ENCODE measurements around the gene LUC7L.
"Not testable (repeated sequence)": the region's sequence is repeated elsewhere in the genome, so short reads cannot be mapped to it uniquely, and the experiment has no call there.

LUC7L gene

DNA sequence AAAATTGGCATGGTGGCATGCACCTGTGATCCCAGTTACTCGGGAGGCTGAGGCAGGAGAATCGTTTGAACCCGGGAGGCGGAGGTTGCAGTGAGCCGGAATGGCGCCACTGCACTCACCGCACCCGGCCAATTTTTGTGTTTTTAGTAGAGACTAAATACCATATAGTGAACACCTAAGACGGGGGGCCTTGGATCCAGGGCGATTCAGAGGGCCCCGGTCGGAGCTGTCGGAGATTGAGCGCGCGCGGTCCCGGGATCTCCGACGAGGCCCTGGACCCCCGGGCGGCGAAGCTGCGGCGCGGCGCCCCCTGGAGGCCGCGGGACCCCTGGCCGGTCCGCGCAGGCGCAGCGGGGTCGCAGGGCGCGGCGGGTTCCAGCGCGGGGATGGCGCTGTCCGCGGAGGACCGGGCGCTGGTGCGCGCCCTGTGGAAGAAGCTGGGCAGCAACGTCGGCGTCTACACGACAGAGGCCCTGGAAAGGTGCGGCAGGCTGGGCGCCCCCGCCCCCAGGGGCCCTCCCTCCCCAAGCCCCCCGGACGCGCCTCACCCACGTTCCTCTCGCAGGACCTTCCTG lies 49.1 kb downstream of the LUC7L start, which contains the start of gene HBQ1:
Gene HBQ1, plus strand, starts transcription at position 359 of the 575 bp plus-strand sequence. Its CDS starts 28 bp downstream, at position 387.
- TF ChIP-seq, protein P1, sequence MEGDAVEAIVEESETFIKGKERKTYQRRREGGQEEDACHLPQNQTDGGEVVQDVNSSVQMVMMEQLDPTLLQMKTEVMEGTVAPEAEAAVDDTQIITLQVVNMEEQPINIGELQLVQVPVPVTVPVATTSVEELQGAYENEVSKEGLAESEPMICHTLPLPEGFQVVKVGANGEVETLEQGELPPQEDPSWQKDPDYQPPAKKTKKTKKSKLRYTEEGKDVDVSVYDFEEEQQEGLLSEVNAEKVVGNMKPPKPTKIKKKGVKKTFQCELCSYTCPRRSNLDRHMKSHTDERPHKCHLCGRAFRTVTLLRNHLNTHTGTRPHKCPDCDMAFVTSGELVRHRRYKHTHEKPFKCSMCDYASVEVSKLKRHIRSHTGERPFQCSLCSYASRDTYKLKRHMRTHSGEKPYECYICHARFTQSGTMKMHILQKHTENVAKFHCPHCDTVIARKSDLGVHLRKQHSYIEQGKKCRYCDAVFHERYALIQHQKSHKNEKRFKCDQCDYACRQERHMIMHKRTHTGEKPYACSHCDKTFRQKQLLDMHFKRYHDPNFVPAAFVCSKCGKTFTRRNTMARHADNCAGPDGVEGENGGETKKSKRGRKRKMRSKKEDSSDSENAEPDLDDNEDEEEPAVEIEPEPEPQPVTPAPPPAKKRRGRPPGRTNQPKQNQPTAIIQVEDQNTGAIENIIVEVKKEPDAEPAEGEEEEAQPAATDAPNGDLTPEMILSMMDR (IDR thresholded peaks at IDR 0.05; ENCODE audit: low read depth, low read length, missing control alignments): no peak
- H3K4me3 ChIP-seq (ENCODE audit: low read depth, low read length): peak within 1 kb of the TSS; percentile 15; the same call in 1 of the 2 replicates
- no peak for DNase-seq (ENCODE audit: low read depth)

DNA sequence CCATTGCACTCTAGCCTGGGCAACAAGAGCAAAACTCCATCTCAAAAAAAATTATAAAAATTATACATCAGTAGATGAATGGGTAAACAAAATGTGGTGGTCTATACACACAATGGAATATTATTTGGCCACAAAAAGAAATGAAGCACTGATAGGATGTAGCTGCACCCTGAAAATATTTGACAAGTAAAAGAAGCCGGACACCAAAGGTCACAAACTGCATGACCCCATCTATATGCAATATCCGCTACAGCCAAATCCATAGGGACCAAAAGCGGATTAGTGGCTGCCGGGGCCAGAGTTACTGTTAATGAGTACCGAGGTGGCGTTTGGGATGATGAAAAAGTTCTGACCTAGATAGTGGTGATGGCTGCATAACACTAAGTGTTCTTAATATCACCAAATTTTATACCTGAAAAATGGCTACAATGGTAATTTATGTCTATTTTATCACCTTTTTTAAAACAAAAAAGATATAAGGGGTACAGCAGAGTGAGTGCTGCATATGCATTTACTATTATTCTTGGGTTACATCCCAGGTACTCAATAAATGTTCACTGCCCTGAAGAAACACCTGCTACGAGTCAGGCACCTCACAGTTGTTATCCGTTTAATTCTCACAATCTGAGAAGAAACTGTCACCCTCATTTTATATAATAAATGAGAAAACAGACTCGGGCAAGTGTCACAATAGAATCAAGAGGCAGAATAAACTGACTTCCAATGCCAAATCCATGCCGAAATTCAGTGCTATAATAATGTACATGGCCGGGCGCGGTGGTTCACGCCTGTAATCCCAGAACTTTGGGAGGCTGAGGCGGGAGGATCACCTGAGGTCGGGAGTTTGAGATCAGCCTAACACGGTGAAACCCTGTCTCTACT lies 49.8 kb downstream of the LUC7L start:
- TF ChIP-seq, protein P1 (IDR thresholded peaks at IDR 0.05; ENCODE audit: low read depth, low read length, missing control alignments): no peak
- no peak overlapping the region for H3K4me3 ChIP-seq (ENCODE audit: low read depth, low read length)
- no peak for DNase-seq (ENCODE audit: low read depth)

DNA sequence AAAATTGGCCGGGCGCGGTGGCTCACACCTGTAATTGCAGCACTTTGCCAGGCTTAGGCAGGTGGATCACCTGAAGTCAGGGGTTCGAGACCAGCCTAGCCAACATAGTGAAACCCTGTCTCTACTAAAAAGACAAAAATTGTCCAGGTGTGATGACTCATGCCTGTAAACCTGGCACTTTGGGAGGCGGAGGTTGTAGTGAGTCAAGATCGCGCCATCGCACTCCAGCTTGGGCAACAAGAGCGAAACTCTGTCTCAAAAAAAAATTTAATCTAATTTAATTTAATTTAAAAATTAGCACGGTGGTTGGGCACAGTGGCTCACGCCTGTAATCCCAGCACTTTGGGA lies 50.6 kb downstream of the LUC7L start:
- no peak overlapping the region for H3K4me3 ChIP-seq (ENCODE audit: low read depth, low read length)
- TF ChIP-seq, protein P1 (IDR thresholded peaks at IDR 0.05; ENCODE audit: low read depth, low read length, missing control alignments): no peak
- DNase-seq (ENCODE audit: low read depth): no peak

DNA sequence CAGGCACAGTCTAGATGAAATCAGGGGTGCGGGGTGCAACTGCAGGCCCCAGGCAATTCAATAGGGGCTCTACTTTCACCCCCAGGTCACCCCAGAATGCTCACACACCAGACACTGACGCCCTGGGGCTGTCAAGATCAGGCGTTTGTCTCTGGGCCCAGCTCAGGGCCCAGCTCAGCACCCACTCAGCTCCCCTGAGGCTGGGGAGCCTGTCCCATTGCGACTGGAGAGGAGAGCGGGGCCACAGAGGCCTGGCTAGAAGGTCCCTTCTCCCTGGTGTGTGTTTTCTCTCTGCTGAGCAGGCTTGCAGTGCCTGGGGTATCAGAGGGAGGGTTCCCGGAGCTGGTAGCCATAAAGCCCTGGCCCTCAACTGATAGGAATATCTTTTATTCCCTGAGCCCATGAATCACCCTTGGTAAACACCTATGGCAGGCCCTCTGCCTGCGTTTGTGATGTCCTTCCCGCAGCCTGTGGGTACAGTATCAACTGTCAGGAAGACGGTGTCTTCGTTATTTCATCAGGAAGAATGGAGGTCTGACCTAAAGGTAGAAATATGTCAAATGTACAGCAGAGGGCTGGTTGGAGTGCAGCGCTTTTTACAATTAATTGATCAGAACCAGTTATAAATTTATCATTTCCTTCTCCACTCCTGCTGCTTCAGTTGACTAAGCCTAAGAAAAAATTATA lies 51.1 kb downstream of the LUC7L start:
- H3K4me3 ChIP-seq (ENCODE audit: low read depth, low read length): no peak overlapping the region
- no peak for DNase-seq (ENCODE audit: low read depth)
- TF ChIP-seq, protein P1 (IDR thresholded peaks at IDR 0.05; ENCODE audit: low read depth, low read length, missing control alignments): no peak

DNA sequence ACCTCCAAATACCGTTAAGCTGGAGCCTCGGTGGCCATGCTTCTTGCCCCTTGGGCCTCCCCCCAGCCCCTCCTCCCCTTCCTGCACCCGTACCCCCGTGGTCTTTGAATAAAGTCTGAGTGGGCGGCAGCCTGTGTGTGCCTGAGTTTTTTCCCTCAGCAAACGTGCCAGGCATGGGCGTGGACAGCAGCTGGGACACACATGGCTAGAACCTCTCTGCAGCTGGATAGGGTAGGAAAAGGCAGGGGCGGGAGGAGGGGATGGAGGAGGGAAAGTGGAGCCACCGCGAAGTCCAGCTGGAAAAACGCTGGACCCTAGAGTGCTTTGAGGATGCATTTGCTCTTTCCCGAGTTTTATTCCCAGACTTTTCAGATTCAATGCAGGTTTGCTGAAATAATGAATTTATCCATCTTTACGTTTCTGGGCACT lies 51.8 kb downstream of the LUC7L start:
- no peak for DNase-seq (ENCODE audit: low read depth)
- TF ChIP-seq, protein P1 (IDR thresholded peaks at IDR 0.05; ENCODE audit: low read depth, low read length, missing control alignments): no peak
- H3K4me3 ChIP-seq (ENCODE audit: low read depth, low read length): no peak overlapping the region

DNA sequence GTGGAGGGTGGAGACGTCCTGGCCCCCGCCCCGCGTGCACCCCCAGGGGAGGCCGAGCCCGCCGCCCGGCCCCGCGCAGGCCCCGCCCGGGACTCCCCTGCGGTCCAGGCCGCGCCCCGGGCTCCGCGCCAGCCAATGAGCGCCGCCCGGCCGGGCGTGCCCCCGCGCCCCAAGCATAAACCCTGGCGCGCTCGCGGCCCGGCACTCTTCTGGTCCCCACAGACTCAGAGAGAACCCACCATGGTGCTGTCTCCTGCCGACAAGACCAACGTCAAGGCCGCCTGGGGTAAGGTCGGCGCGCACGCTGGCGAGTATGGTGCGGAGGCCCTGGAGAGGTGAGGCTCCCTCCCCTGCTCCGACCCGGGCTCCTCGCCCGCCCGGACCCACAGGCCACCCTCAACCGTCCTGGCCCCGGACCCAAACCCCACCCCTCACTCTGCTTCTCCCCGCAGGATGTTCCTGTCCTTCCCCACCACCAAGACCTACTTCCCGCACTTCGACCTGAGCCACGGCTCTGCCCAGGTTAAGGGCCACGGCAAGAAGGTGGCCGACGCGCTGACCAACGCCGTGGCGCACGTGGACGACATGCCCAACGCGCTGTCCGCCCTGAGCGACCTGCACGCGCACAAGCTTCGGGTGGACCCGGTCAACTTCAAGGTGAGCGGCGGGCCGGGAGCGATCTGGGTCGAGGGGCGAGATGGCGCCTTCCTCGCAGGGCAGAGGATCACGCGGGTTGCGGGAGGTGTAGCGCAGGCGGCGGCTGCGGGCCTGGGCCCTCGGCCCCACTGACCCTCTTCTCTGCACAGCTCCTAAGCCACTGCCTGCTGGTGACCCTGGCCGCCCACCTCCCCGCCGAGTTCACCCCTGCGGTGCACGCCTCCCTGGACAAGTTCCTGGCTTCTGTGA lies 52.5 kb downstream of the LUC7L start, which contains the start of gene HBA1:
Gene HBA1, plus strand, starts transcription at position 204 of the 906 bp plus-strand sequence. Its CDS starts 37 bp downstream, at position 241.
- DNase-seq (ENCODE audit: low read depth); H3K4me3 ChIP-seq (ENCODE audit: low read depth, low read length): not testable (repeated sequence)

DNA sequence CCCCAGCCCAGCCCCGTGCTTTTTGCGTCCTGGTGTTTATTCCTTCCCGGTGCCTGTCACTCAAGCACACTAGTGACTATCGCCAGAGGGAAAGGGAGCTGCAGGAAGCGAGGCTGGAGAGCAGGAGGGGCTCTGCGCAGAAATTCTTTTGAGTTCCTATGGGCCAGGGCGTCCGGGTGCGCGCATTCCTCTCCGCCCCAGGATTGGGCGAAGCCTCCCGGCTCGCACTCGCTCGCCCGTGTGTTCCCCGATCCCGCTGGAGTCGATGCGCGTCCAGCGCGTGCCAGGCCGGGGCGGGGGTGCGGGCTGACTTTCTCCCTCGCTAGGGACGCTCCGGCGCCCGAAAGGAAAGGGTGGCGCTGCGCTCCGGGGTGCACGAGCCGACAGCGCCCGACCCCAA lies 53.2 kb downstream of the LUC7L start:
- DNase-seq (ENCODE audit: low read depth); H3K4me3 ChIP-seq (ENCODE audit: low read depth, low read length): not testable (repeated sequence)
